Left lobe of liver (tissue), 2 donors: ENCODE results near the gene GALNT11. TPM values are rescaled to one million over a fixed set of nuclear protein-coding genes. Genes with fewer than 3 reads are reported as not detected.

ENCODE experiments used
- ATAC-seq: fragments of 200-7000 bp; cut with Tn5 transposase; one replicate; pipeline ENCODE4 v1.9.1; 2020; ENCODE audit warnings: mild to moderate bottlenecking, moderate library complexity
- DNase-seq: peaks from one replicate; pipeline ENCODE4 v3.0.0-alpha.2; 2020; ENCODE audit warnings: low spot score
- total RNA-seq: library from RNA; stranded (reverse); gene quantifications from one replicate; pipeline ENCODE4 v1.2.1, GENCODE V29; 2021
- donor health status: DM: no; HTN: no; CAD: no; lungs with moderate emphysema.
- donor health status: DM: no; HTN: yes; CAD: no.

GALNT11 gene
- total RNA-seq, 1 donor from 2014 or later = 13.2 TPM

- ATAC-seq = no peak
- DNase-seq = no peak
Measured at GRCh38 chr7:152112829-152113228, 87.4 kb downstream of the GALNT11 start.

GRCh38 chr7:152115021-152115718 is 89.7 kb downstream of the GALNT11 start:
- DNase-seq (no peak), ATAC-seq (no peak)

DNA sequence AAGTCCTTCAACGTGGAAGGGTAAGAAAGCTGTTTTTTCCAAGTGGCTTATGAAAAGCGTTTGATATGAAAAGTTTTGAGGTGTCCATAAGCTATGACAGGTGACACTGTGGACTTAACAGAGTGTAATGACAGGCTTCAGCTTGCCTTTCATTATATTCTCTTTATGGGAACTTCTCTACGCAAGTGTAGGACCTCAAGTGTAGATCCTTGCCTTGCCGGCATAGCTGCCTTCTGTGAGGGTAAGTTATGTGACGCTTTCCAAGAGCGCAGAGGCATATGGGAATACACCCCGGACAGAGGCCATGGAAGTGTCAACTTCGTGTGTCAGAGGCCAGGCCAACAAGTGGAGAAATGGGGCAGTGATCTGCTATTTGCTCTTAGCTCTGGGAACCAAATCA is 91.9 kb downstream of the GALNT11 start:
- DNase-seq (no peak), ATAC-seq (no peak)

GRCh38 chr7:152120210-152120609 is 94.7 kb downstream of the GALNT11 start:
- ATAC-seq = no peak

GRCh38 chr7:152120776-152121175 is 95.3 kb downstream of the GALNT11 start:
- no peak for ATAC-seq
- no peak for DNase-seq

More at GRCh38 chr7:152120210-152120609, 94.7 kb downstream of the GALNT11 start:
- no peak for DNase-seq

GRCh38 chr7:152121432-152121831 is 96.0 kb downstream of the GALNT11 start:
- DNase-seq (no peak), ATAC-seq (no peak)

DNA sequence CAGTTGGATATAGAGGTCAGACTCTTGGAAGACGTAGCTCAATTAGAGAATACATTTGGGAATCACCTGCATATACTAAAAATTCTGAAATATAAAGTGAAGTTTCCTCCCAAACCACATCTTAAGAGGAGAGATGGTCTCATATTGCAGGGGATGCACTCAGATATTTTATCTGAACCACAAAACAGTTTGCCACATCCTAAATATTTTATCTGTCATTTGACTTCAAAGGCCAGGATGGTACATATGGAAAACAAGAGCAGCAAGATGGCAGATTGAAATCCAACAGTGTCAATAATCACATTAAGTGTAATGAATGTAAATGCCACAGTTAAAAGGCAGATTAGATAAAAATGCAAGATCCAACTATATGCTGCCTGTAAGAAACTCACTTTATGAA is 97.1 kb downstream of the GALNT11 start:
- ATAC-seq = no peak

DNA sequence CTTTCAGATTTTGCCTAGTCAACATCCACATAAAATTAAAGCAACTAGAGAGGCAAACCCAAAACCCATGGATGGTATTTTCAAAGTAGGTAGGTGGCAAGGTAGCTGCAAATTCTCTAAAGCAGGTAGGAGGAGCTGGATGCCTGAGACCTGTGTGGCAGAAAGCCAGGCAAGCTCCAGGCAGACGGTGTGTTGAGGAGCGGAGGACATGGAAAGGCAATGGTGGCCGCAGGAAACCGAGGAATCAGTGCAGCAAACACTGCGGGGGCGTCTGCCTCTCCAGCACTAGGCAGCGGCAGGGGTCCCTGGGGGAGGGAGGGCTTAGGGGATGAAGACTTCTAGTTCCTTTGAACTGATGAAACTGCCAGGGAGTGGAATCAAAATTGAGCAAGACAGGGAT is 101.3 kb downstream of the GALNT11 start:
- DNase-seq (no peak), ATAC-seq (peak; percentile 17)

More for the DNA sequence above, 97.1 kb downstream of the GALNT11 start:
- DNase-seq = no peak

DNA sequence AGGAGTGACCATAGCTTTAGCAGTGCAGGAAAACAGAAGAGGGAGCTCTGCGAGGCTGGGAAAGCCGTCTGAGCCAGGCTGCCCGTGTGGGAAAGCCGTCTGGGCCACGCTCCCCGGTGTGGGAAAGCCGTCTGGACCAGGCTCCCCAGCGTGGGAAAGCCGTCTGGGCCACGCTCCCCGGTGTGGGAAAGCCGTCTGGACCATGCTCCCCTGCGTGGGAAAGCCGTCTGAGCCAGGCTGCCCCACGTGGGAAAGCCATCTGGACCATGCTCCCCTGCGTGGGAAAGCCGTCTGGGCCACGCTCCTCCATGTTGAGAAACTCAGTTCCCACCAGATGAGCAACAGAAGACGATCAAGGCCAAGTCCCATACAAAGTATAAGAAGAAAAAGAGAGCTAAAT is 101.8 kb downstream of the GALNT11 start:
- ATAC-seq (no peak), DNase-seq (no peak)

DNA sequence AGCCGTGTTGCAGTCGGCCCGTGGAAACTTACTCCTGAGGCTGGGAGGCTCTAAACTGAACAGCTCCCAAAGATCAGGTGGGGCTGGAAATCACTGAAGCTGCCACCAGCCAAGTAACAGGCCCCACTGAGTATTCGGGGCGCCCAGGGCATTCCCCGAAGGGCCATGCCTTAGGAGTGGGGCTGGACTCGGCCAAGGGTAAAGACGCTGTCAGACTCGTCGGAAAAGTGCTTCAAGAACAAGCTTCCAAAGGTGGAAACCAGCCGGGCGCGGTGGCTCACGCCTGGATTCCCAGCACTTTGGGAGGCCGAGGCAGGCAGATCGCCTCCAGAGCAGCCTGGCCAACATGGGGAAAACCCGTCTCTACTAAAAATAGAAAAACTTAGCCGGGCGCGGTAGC is 102.8 kb downstream of the GALNT11 start:
- DNase-seq = no peak
- no peak for ATAC-seq

DNA sequence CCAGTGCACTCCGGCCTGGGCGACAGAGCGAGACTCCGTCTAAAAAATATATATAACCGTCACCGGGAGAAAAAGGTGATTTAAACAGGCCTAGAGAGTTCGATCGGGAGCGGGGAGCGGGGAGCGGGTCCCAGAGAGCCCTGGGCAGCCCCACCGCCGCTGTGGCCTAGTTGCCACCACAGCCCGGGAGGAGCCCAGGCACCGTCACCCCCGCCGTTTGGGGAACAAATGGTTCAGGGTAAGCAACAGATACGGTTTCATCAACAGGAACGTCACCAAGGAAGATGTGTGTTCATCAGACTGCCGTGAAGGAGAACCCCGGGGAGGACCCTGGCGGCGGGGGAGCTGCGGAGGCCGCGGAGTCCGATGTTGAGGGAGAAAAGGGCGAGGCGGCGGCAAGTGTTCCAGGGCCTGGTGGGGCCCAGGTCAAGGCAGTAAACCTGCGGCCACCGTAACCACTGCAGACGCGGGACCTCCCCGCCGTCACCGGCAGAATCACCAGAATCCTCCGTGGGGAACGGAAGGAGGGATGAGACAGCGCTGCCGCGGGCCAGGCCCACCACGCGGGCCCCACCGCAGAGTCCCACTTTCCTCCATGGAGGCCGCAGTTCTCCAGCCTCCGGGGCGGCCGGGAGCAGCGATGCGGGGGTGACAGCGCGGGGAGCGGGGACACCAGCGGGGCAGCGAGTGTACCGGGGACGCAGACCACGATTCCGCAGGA is 103.4 kb downstream of the GALNT11 start:
- no peak for ATAC-seq

GRCh38 chr7:152129682-152130081 is 104.2 kb downstream of the GALNT11 start:
- DNase-seq (no peak), ATAC-seq (no peak)

More for the DNA sequence above, 103.4 kb downstream of the GALNT11 start:
- no peak for DNase-seq

- DNase-seq = no peak
- ATAC-seq = no peak
Measured at GRCh38 chr7:152130658-152131590, 105.5 kb downstream of the GALNT11 start.

DNA sequence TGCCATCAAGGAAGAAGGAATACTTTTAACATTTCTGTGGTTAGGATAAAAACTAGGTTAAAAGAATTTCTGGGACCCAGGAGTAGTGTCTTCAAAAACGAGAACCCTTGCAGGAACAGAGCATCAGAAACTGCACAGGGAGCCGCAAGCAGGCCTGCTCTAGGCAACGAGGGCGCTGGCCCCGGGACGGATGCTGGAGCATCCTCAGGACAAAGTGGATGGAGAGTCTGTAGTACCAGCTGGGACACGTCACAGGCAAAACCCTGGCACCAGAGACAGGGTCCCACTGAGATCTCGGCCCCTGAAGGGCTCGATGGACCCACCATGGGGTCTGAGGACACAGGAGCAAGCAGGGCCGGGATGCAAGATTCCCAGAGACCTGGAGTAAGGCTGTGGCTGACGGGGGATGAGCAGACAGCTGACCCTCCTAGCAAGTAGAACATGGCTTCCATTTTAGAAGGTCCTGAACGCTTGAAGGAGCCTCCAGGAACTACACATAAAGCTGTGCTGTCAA is 106.6 kb downstream of the GALNT11 start:
- ATAC-seq = no peak

DNA sequence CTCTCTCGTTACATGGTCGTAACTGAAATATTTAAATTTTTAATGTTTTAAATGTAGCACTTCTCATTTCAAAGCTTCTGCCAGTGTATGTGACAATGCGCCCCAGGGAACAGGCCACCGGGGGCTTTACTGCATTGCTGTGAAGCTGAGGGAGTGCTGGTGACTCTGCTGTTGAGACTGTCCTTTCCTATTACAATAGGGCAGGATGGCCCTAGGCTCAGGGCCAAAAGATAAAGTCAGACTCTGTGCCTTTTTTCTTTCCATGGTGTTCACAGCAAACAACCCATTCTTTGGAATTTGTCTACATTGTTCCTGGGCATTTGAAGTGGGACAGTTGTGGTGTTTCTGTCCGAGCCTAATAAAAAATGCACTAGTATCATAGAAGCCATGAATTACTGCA is 107.3 kb downstream of the GALNT11 start:
- ATAC-seq = peak; percentile 44

More for the DNA sequence above, 106.6 kb downstream of the GALNT11 start:
- no peak for DNase-seq

GRCh38 chr7:152133804-152134203 is 108.3 kb downstream of the GALNT11 start:
- ATAC-seq (no peak), DNase-seq (no peak)

More for the DNA sequence above, 107.3 kb downstream of the GALNT11 start:
- DNase-seq = no peak

- no peak for DNase-seq
- ATAC-seq = no peak
Measured at GRCh38 chr7:152136686-152137085, 111.2 kb downstream of the GALNT11 start.

DNA sequence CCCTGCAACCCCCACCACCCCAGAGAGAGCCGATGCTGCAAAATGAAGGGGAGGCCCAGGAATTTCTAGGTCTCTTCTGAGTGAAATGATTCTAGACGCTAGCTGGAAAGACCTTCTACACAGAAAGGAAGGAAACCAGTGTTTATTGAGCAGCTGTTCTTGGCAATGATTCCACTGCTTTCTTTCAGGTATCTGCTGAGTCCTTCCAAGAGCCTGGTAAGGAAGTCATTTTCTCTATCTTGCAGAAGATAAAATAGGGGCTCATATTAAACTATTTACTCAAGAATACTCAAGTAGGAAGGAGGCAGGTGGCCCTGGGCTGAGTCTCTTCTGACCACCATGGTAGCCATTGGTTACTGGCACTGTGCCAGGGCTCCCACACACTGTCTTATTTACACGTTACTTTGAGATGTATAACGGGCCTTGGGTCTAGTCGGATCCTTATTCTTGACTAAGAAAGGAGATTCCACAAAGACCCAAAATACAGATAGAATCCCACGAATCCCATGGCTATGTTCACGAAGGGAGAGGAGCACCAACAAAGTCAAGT is 112.1 kb downstream of the GALNT11 start:
- ATAC-seq (no peak), DNase-seq (no peak)

- no peak for DNase-seq
- ATAC-seq = peak; percentile 83
Measured at GRCh38 chr7:152140067-152140466, 114.6 kb downstream of the GALNT11 start.

GRCh38 chr7:152140560-152140959 is 115.1 kb downstream of the GALNT11 start:
- no peak for ATAC-seq
- DNase-seq = no peak
